CD8-positive, alpha-beta memory T cell (primary cell): ENCODE measurements around the gene GRIPAP1. TPM values are rescaled to one million over a fixed set of nuclear protein-coding genes. Genes with fewer than 3 reads are reported as not detected.

Experiments
- CTCF ChIA-PET: fragments of 350-600 bp; sonication (Branson Sonifier 250); formaldehyde crosslinking; loops from one replicate; lab custom pipeline; 2021; ENCODE audit warnings: antibody characterized with exemption; lab: Charles Lee
- POLR2A ChIA-PET: fragments of 350-600 bp; sonication (Branson Sonifier 250); formaldehyde crosslinking; loops from one replicate; lab custom pipeline; 2021; ENCODE audit warnings: antibody characterized with exemption; lab: Charles Lee
- DNase-seq, 5 donors: peaks; one replicate each; pipeline versions ENCODE4 v3.0.0 to v3.0.0-alpha.2; 2020 to 2022; ENCODE audit warnings: mixed read lengths in 1 of 5
- H3K27ac ChIP-seq: one replicate; pipeline ENCODE4 v1.7.0; 2013; ENCODE audit warnings: low read depth, mild to moderate bottlenecking, low read length, moderate library complexity
- H3K27me3 ChIP-seq: 2 replicates; pipeline ENCODE4 v1.7.0; 2013; ENCODE audit warnings: low read length, mild to moderate bottlenecking; ENCODE audit not compliant: insufficient read depth, poor library complexity, severe bottlenecking
- H3K36me3 ChIP-seq: 2 replicates; pipeline ENCODE4 v1.7.0; 2013; ENCODE audit warnings: mild to moderate bottlenecking, low read length, moderate library complexity; ENCODE audit not compliant: insufficient read depth
- H3K4me1 ChIP-seq: 2 replicates; pipeline ENCODE4 v1.7.0; 2013; ENCODE audit warnings: mild to moderate bottlenecking, low read length, moderate library complexity; ENCODE audit not compliant: insufficient read depth
- H3K4me3 ChIP-seq: 2 replicates; pipeline ENCODE4 v1.7.0; 2013; ENCODE audit warnings: mild to moderate bottlenecking, low read length
- H3K9me3 ChIP-seq: 2 replicates; pipeline ENCODE4 v1.7.0; 2013; ENCODE audit warnings: mild to moderate bottlenecking, low read length
- H3K27ac Mint-ChIP-seq, 8 donors: one replicate each; pipeline ENCODE4 v1.8.0; 2020 to 2021; ENCODE audit warnings: mixed read lengths in 8 of 8, mild to moderate bottlenecking in 6 of 8, inconsistent platforms in 3 of 8, moderate library complexity in 3 of 8
- H3K27me3 Mint-ChIP-seq, 2 donors: one replicate each; pipeline ENCODE4 v1.8.0; 2020 to 2021; ENCODE audit warnings: mixed read lengths in 2 of 2, mild to moderate bottlenecking in 1 of 2, moderate library complexity in 1 of 2
- H3K36me3 Mint-ChIP-seq, 3 donors: one replicate each; pipeline ENCODE4 v1.8.0; 2020 to 2021; ENCODE audit warnings: mixed read lengths in 3 of 3, inconsistent platforms in 1 of 3, mild to moderate bottlenecking in 1 of 3
- H3K4me1 Mint-ChIP-seq, 3 donors: one replicate each; pipeline ENCODE4 v1.8.0; 2020 to 2021; ENCODE audit warnings: mixed read lengths in 3 of 3, inconsistent platforms in 1 of 3, mild to moderate bottlenecking in 1 of 3
- H3K4me3 Mint-ChIP-seq, 7 donors: one replicate each; pipeline ENCODE4 v1.8.0; 2020 to 2021; ENCODE audit warnings: mixed read lengths in 7 of 7, mild to moderate bottlenecking in 6 of 7, moderate library complexity in 4 of 7, inconsistent platforms in 2 of 7
- H3K9me3 Mint-ChIP-seq, 5 donors: one replicate each; pipeline ENCODE4 v1.8.0; 2020 to 2022; ENCODE audit warnings: mixed read lengths in 5 of 5, mild to moderate bottlenecking in 3 of 5, moderate library complexity in 2 of 5, inconsistent platforms in 1 of 5
- polyA plus RNA-seq: library from polyadenylated mRNA; unstranded; fragments of 300-500 nt; fragmentation: Illumina TruSeq; gene quantifications from one replicate; pipeline ENCODE4 v1.2.3, GENCODE V29; 2021
- total RNA-seq, 2 experiments: library from RNA; stranded (reverse); gene quantifications; one replicate each; pipeline ENCODE4 v1.2.3, GENCODE V29; 2021

Gene GRIPAP1
- total and polyA plus RNA-seq, 3 experiments from 2014 or later: 21.2 to 57.7 (median 56.8) TPM

GRCh38 chrX:49039598-49040375 is 37.7 kb upstream of the GRIPAP1 start:
- Mint-ChIP-seq H3K27me3 (peaks cover 0 to 11% of the 10 kb centered on the region in 2 donors), H3K9me3 (no peaks in the 10 kb centered on the region), H3K36me3 (peaks cover 0 to 33% (median 3%) of the 10 kb centered on the region in 3 donors), H3K4me3 (peak overlapping the region in 3 of 7 donors; percentile 3 to 69 (median 43)), H3K4me1 (peaks cover 34 to 36% (median 34%) of the 10 kb centered on the region in 3 donors), H3K27ac (peak overlapping the region in 7 of 8 donors; percentile 72 to 97 (median 77))
- Histone ChIP-seq H3K36me3 (peaks cover 3% of the 10 kb centered on the region), H3K9me3 (no peaks in the 10 kb centered on the region), H3K4me3 (no peak overlapping the region), H3K4me1 (peaks cover 11% of the 10 kb centered on the region), H3K27ac (peak overlapping the region; percentile 51), H3K27me3 (no peaks in the 10 kb centered on the region)
- ChIA-PET POLR2A (no interaction called here), CTCF (no interaction called here)
- peak in 3 of 5 donors; percentile 6 to 54 (median 50) for DNase-seq

- no peak overlapping the region for H3K4me3 ChIP-seq
- ChIA-PET CTCF (no interaction called here), POLR2A (no interaction called here)
- Mint-ChIP-seq H3K27ac (peak overlapping the region in 2 of 8 donors; percentile 14 to 35), H3K4me1 (peaks cover 28 to 31% (median 29%) of the 10 kb centered on the region in 3 donors), H3K9me3 (no peaks in the 10 kb centered on the region), H3K27me3 (peaks cover 0 to 10% of the 10 kb centered on the region in 2 donors), H3K4me3 (no peak overlapping the region), H3K36me3 (peaks cover 0 to 51% (median 3%) of the 10 kb centered on the region in 3 donors)
- H3K36me3 ChIP-seq: peaks cover 9% of the 10 kb centered on the region
- H3K27ac ChIP-seq: no peak overlapping the region
- peaks cover 11% of the 10 kb centered on the region for H3K4me1 ChIP-seq
- DNase-seq: no peak
- H3K27me3 ChIP-seq: no peaks in the 10 kb centered on the region
- no peaks in the 10 kb centered on the region for H3K9me3 ChIP-seq
Observed at GRCh38 chrX:49037883-49038475, 35.9 kb upstream of the GRIPAP1 start.

- Histone ChIP-seq H3K4me3 (no peak overlapping the region), H3K27me3 (no peaks in the 10 kb centered on the region), H3K4me1 (no peaks in the 10 kb centered on the region), H3K9me3 (no peaks in the 10 kb centered on the region), H3K27ac (no peak overlapping the region), H3K36me3 (peaks cover 6% of the 10 kb centered on the region)
- no peaks in the 10 kb centered on the region for H3K9me3 Mint-ChIP-seq
- no peak overlapping the region for H3K4me3 Mint-ChIP-seq
- ChIA-PET CTCF (no interaction called here), POLR2A (no interaction called here)
- no peaks in the 10 kb centered on the region for H3K4me1 Mint-ChIP-seq
- no peak for DNase-seq
- no peak overlapping the region for H3K27ac Mint-ChIP-seq
- peaks cover 0 to 3% of the 10 kb centered on the region in 2 donors for H3K27me3 Mint-ChIP-seq
- peaks cover 0 to 43% (median 0%) of the 10 kb centered on the region in 3 donors for H3K36me3 Mint-ChIP-seq
Observed at GRCh38 chrX:49030283-49030682, 28.2 kb upstream of the GRIPAP1 start.

- Histone ChIP-seq H3K4me1 (no peaks in the 10 kb centered on the region), H3K9me3 (no peaks in the 10 kb centered on the region), H3K4me3 (no peak overlapping the region), H3K36me3 (peaks cover 6% of the 10 kb centered on the region), H3K27me3 (no peaks in the 10 kb centered on the region), H3K27ac (no peak overlapping the region)
- no peak for DNase-seq
- ChIA-PET POLR2A (no interaction called here), CTCF (no interaction called here)
- H3K4me1 Mint-ChIP-seq: no peaks in the 10 kb centered on the region
- peaks cover 0 to 43% (median 0%) of the 10 kb centered on the region in 3 donors for H3K36me3 Mint-ChIP-seq
- peaks cover 0 to 3% of the 10 kb centered on the region in 2 donors for H3K27me3 Mint-ChIP-seq
- peak overlapping the region in 1 of 8 donors; percentile 58 for H3K27ac Mint-ChIP-seq
- no peak overlapping the region for H3K4me3 Mint-ChIP-seq
- no peaks in the 10 kb centered on the region for H3K9me3 Mint-ChIP-seq
Observed at GRCh38 chrX:49029876-49030275, 27.8 kb upstream of the GRIPAP1 start.

GRCh38 chrX:49019599-49020249 is 17.7 kb upstream of the GRIPAP1 start:
- Mint-ChIP-seq H3K9me3 (no peaks in the 10 kb centered on the region), H3K4me3 (no peak overlapping the region), H3K36me3 (no peaks in the 10 kb centered on the region), H3K27me3 (peaks cover 0 to 4% of the 10 kb centered on the region in 2 donors), H3K4me1 (no peaks in the 10 kb centered on the region), H3K27ac (no peak overlapping the region)
- no peak for DNase-seq
- no peak overlapping the region for H3K27ac ChIP-seq
- H3K4me1 ChIP-seq: no peaks in the 10 kb centered on the region
- CTCF ChIA-PET: no interaction called here
- no peaks in the 10 kb centered on the region for H3K9me3 ChIP-seq
- H3K36me3 ChIP-seq: no peaks in the 10 kb centered on the region
- no peaks in the 10 kb centered on the region for H3K27me3 ChIP-seq
- POLR2A ChIA-PET: no interaction called here
- H3K4me3 ChIP-seq: no peak overlapping the region

- Histone ChIP-seq H3K36me3 (no peaks in the 10 kb centered on the region), H3K4me1 (no peaks in the 10 kb centered on the region), H3K9me3 (no peaks in the 10 kb centered on the region), H3K27ac (no peak overlapping the region), H3K4me3 (no peak overlapping the region), H3K27me3 (no peaks in the 10 kb centered on the region)
- Mint-ChIP-seq H3K9me3 (no peaks in the 10 kb centered on the region), H3K36me3 (no peaks in the 10 kb centered on the region), H3K4me3 (no peak overlapping the region), H3K27me3 (peaks cover 0 to 2% of the 10 kb centered on the region in 2 donors), H3K4me1 (no peaks in the 10 kb centered on the region), H3K27ac (no peak overlapping the region)
- ChIA-PET POLR2A (no interaction called here), CTCF (interaction anchor here (1.0 kb wide), 1 partner anchor 36 kb away, joined by 3 read pairs; no protein-coding TSS in a partner anchor)
- DNase-seq: no peak
Observed at GRCh38 chrX:49019050-49019449, 17.0 kb upstream of the GRIPAP1 start.

GRCh38 chrX:49003696-49004095 is 1.6 kb upstream of the GRIPAP1 start:
- H3K36me3 Mint-ChIP-seq: peaks cover 3 to 13% (median 3%) of the 10 kb centered on the region in 3 donors
- peak overlapping the region in 6 of 8 donors; percentile 10 to 85 (median 38) for H3K27ac Mint-ChIP-seq
- Histone ChIP-seq H3K9me3 (no peaks in the 10 kb centered on the region), H3K36me3 (peaks cover 6% of the 10 kb centered on the region), H3K27me3 (no peaks in the 10 kb centered on the region), H3K4me3 (no peak overlapping the region), H3K4me1 (peaks cover 15% of the 10 kb centered on the region), H3K27ac (no peak overlapping the region)
- ChIA-PET CTCF (no interaction called here), POLR2A (no interaction called here)
- no peak for DNase-seq
- peaks cover 0 to 8% of the 10 kb centered on the region in 2 donors for H3K27me3 Mint-ChIP-seq
- H3K4me3 Mint-ChIP-seq: peak overlapping the region; percentile 27 to 100 (median 56)
- peaks cover 20 to 26% (median 22%) of the 10 kb centered on the region in 3 donors for H3K4me1 Mint-ChIP-seq
- no peaks in the 10 kb centered on the region for H3K9me3 Mint-ChIP-seq
